Kidney (tissue), 14 donors: ENCODE data around the gene PPP1CB. TPM values are rescaled to one million over a fixed set of nuclear protein-coding genes. Genes with fewer than 3 reads are reported as not detected.
A peak's percentile ranks its signal among the peaks of the same experiment; 100 is the strongest.

Source experiments
- DNase-seq, 5 donors: peaks; one replicate each; pipeline ENCODE4 v3.0.0-alpha.2; 2013 to 2020
- FAIRE-seq: peaks from 2 replicates; lab custom pipeline; 2012; peaks lifted over from hg19 to GRCh38; lab: Jason Lieb, UNC
- H3K27ac ChIP-seq, 2 donors: one replicate each; pipeline ENCODE4 v1.7.0; 2013; ENCODE audit warnings: low read depth in 2 of 2, low read length in 2 of 2, inconsistent platforms in 1 of 2
- H3K27me3 ChIP-seq: one replicate; pipeline ENCODE4 v1.7.1; 2013; ENCODE audit warnings: low read length, inconsistent platforms; ENCODE audit not compliant: control insufficient read depth, insufficient read depth
- H3K36me3 ChIP-seq, 3 donors: one replicate each; pipeline versions ENCODE4 v1.7.0 to v1.7.1; 2013; ENCODE audit warnings: low read length in 3 of 3, control low read depth in 1 of 3, inconsistent platforms in 1 of 3; ENCODE audit not compliant: insufficient read depth in 3 of 3, control insufficient read depth in 2 of 3
- H3K4me1 ChIP-seq, 3 donors: one replicate each; pipeline versions ENCODE4 v1.7.0 to v1.7.1; 2013; ENCODE audit warnings: low read length in 3 of 3, inconsistent platforms in 1 of 3, low read depth in 1 of 3; ENCODE audit not compliant: control insufficient read depth in 2 of 3, insufficient read depth in 2 of 3
- H3K4me3 ChIP-seq, 3 donors: one replicate each; pipeline versions ENCODE4 v1.7.0 to v1.8.1; 2013; ENCODE audit warnings: low read length in 3 of 3, control low read depth in 1 of 3, inconsistent platforms in 1 of 3
- H3K9ac ChIP-seq, 3 donors: one replicate each; pipeline versions ENCODE4 v1.7.0 to v1.7.1; 2013; ENCODE audit warnings: low read length in 3 of 3, control low read depth in 1 of 3, inconsistent platforms in 1 of 3
- H3K9me3 ChIP-seq, 3 donors: one replicate each; pipeline versions ENCODE4 v1.7.0 to v1.7.1; 2013; ENCODE audit warnings: low read length in 3 of 3, control low read depth in 1 of 3, inconsistent platforms in 1 of 3; ENCODE audit not compliant: control insufficient read depth in 2 of 3, insufficient read depth in 1 of 3
- intact Hi-C: fragments of 100-400 bp; cut with DNase I; formaldehyde crosslinking; loops from one replicate; pipeline ENCODE4 v1.11.1; 2022
- polyA plus RNA-seq: library from polyadenylated mRNA; stranded (reverse); fragments of 350-450 nt; fragmentation: Illumina TruSeq; extraction: RNeasy Lipid Tissue Mini Kit (QIAGEN cat#74804); gene quantifications from one replicate; pipeline ENCODE4 v1.2.3, GENCODE V29; 2014; ENCODE audit warnings: low read depth, low replicate concordance; ENCODE audit not compliant: insufficient read depth
- total RNA-seq: library from RNA; stranded (reverse); fragmentation: NEBNext Ultra II Directional; extraction: Animal tissue kit (Norgen Biotek cat#: 25700); gene quantifications from one replicate; pipeline ENCODE4 v1.2.1, GENCODE V29; 2021
- TF ChIP-seq, protein P1 (sequence below): IDR thresholded peaks from 3 replicates; pipeline ENCODE4 v1.5.1; 2012; ENCODE audit warnings: mild to moderate bottlenecking, moderate library complexity, borderline replicate concordance; ENCODE audit not compliant: insufficient read depth; ENCODE audit errors: extremely low read depth
- donor health status: control.
- donor health status: control.
- donor health status: control.
- donor health status: control.
- donor health status: control.
- donor health status: DM: yes; HTN: yes; CAD: no.
- donor health status: Normal renal cell carcinoma (clear cell type).

The PPP1CB gene
- total and polyA plus RNA-seq, 2 donors from 2014 or later, result 63.3 to 358 TPM

DNA sequence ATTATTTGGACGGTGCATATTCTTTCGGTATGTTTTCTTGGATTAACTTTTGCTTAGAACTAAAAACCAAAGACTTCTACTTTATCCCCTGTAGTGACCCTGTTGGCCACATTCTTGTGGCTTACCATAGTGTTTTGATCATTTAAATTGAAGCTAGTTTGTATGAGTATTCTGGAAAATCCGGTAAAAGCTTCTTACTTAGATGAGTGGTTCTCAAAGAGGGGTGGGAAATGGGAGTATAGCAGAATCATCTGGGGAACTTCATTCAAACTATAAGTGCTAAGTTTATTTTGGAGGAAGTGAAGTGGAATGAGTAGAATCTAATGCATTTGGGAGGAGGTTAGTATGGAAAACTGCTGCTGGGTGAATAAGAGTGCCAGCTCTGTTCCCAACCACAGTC, 3.8 kb downstream of the PPP1CB start:
- intact Hi-C loops, result no loop called here
- H3K9ac ChIP-seq, result peak overlapping the region in 1 of 3 donors; percentile 26

DNA sequence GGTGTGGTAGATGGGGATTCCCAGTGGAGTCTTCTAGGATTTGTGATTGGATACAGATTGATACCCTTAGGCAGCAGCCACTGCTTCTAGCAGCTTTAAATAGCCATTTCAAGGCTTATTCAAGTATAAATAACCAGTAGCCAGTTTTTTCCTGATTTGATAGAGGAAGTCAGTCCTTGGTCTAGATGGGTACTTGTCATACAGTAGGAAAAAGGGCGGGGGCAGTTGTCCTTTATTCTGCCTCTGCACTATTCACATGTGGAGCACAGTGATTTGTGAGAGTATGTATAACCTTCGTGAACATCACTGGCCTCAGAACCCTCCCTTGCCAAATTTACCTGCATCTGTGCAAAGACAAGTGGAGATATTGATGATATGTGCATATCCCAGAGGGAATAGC, 6.8 kb downstream of the PPP1CB start:
- no peak for FAIRE-seq
- no peaks in the 10 kb centered on the region for H3K27me3 ChIP-seq
- TF ChIP-seq, protein P1, sequence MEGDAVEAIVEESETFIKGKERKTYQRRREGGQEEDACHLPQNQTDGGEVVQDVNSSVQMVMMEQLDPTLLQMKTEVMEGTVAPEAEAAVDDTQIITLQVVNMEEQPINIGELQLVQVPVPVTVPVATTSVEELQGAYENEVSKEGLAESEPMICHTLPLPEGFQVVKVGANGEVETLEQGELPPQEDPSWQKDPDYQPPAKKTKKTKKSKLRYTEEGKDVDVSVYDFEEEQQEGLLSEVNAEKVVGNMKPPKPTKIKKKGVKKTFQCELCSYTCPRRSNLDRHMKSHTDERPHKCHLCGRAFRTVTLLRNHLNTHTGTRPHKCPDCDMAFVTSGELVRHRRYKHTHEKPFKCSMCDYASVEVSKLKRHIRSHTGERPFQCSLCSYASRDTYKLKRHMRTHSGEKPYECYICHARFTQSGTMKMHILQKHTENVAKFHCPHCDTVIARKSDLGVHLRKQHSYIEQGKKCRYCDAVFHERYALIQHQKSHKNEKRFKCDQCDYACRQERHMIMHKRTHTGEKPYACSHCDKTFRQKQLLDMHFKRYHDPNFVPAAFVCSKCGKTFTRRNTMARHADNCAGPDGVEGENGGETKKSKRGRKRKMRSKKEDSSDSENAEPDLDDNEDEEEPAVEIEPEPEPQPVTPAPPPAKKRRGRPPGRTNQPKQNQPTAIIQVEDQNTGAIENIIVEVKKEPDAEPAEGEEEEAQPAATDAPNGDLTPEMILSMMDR, result no peak
- intact Hi-C loops, result no loop called here
- peaks cover 0 to 20% (median 8%) of the 10 kb centered on the region in 3 donors for H3K4me1 ChIP-seq
- no peak overlapping the region for H3K27ac ChIP-seq
- no peak overlapping the region for H3K9ac ChIP-seq
- peaks cover 5 to 19% (median 5%) of the 10 kb centered on the region in 3 donors for H3K36me3 ChIP-seq
- H3K9me3 ChIP-seq, result no peaks in the 10 kb centered on the region
- DNase-seq, result no peak
- H3K4me3 ChIP-seq, result no peak overlapping the region

More for the DNA sequence above, 3.8 kb downstream of the PPP1CB start:
- no peaks in the 10 kb centered on the region for H3K27me3 ChIP-seq
- peak overlapping the region in 1 of 3 donors; percentile 11 for H3K4me3 ChIP-seq
- H3K27ac ChIP-seq, result no peak overlapping the region
- no peaks in the 10 kb centered on the region for H3K9me3 ChIP-seq
- peaks cover 4 to 10% (median 4%) of the 10 kb centered on the region in 3 donors for H3K36me3 ChIP-seq
- FAIRE-seq (no peak), DNase-seq (no peak)
- H3K4me1 ChIP-seq, result peaks cover 0 to 21% (median 12%) of the 10 kb centered on the region in 3 donors
- TF ChIP-seq, protein P1, result no peak

DNA sequence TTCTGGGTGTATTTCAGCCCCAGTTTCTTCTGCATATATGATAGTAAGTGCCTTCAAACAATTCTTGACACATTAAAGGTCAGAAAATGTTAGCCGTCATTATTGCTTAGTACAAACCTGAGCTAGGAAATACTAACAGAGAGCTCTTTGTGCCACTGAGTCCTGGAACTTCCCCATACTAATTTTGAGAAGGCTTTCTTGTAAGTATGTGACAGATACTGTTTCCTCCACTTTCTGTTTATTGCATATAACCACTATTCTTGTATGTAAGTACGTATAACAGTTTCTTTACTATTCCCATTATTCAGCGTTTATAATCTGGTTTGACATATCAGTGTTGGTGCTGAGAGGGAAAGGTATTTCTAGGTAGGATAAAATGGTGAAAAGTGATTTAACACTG, 9.8 kb downstream of the PPP1CB start:
- Histone ChIP-seq H3K9ac (no peak overlapping the region), H3K4me1 (peaks cover 0 to 16% (median 11%) of the 10 kb centered on the region in 3 donors), H3K27ac (no peak overlapping the region), H3K36me3 (peaks cover 3 to 19% (median 5%) of the 10 kb centered on the region in 3 donors), H3K27me3 (no peaks in the 10 kb centered on the region), H3K4me3 (no peak overlapping the region), H3K9me3 (no peaks in the 10 kb centered on the region)
- FAIRE-seq (no peak), DNase-seq (no peak)
- intact Hi-C loops, result no loop called here
- TF ChIP-seq, protein P1, result no peak
